Neural progenitor cell (in vitro differentiated cells): Measurements from ENCODE around the gene PPIL1.

ENCODE experiments used
- CTCF ChIP-seq: fragments of 200-600 bp; sonication (generic); IDR thresholded peaks from 2 replicates; pipeline ENCODE4 v1.5.1; 2017; ENCODE audit warnings: antibody characterized with exemption, mild to moderate bottlenecking
- EZH2phosphoT487 ChIP-seq: fragments of 200-600 bp; sonication (generic); IDR thresholded peaks from 2 replicates; pipeline ENCODE4 v1.6.1; 2017; ENCODE audit warnings: antibody characterized with exemption

GRCh38 chr6:36834576-36835341 lies 39.8 kb downstream of the PPIL1 start:
- TF ChIP-seq CTCF, result no peak
- no peak for TF ChIP-seq EZH2phosphoT487
